HG03095 (cell line): ENCODE results near the gene FAM217A.

ENCODE experiments used
- ATAC-seq: cut with Tn5 transposase; IDR thresholded peaks from one replicate; pipeline ENCODE4 v1.9.1; 2021; ENCODE audit warnings: moderate library complexity; ENCODE audit not compliant: unreplicated experiment

Gene FAM217A

GRCh38 chr6:4023240-4023639 is 55.7 kb downstream of the FAM217A start:
- ATAC-seq, result no peak

DNA sequence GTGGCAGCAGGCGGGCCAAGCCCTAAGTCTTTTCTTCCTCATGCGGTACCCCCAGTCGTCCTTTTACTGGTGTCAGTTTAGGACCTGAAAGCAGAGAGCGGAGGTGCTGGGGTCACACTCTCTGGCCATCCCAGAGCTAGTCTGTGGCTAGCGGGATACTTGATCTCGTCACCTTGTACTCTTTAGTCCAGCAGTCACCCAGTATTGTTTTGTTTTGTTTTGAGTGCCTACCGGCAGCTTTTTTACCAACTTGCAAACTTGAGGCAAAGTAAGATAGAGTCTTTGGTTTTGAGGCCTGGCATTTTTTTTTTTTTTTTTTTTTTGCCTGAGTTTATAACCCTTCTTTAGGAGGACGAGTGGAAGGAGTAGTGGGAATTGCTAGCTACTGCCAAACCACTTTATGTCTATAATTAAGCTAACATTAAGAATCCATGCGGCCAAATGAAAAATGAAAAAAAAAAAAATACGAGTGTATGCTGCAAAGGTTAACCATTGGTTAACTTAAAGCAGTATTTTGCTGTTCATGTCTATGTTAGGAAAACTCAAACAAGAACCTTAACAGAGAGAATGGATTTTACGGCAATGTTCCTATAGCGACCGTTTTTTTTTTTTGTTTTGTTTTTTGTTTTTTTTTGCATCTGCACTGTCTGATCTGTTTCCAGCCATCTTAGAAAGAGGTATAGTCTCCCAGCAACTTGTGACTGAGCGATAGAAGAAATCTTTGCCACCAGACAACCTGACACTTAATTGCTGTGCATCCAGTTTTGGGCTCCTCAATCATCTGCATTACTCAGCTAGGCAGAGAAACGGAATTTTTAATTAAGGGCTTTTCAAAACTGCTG is 56.9 kb downstream of the FAM217A start:
- peak; percentile 9 for ATAC-seq

DNA sequence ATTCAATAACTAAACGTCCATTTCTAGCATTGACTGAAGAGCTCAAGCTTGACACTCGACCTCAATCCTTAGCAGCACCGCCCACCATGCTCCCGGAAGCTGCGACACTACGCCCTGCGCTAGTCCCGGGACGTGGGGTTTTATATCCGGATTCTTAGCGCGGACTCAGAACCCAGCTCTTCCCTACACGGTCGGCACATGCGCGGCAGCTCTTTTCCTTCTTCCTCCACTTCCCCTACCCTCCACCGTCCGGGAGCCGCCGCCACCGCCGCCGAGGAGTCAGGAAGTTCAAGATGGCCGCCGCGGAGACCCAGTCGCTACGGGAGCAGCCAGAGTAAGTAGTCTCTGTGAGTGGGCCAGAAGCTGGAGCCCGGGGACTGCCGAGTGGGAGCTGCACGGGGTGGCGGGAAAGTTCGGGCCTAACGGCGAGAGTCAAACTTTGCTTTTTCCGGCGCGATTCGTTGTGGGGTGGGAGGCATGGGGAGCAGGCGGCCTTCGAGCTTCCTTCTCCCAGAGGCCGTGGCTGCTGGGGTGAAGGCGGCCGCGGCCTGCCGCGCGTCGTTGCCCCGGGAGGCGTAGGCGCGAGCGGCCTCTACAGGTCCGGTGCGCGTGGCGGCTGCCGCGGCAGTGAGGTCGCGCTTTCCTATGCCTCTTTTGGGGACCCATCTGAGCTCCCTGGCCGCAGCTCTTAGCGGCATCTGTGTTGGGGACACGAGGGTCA is 57.6 kb downstream of the FAM217A start:
- peak; percentile 54 for ATAC-seq

DNA sequence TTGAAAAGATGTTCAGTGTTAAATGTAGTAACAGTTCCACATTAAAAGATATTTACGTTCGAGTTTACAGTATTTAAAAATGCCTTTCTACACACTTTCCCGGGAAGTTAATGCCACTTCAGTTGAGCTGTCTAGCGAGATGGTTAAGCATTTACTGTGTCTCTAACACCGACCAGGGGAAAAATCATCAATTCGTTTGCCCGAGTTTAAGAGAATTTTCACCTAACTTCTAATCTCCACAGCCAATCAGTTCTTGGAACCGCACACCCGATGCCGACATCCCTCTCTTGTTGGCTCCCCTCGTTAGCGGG is 58.2 kb downstream of the FAM217A start:
- ATAC-seq, result no peak

GRCh38 chr6:4018924-4019236 is 60.1 kb downstream of the FAM217A start:
- ATAC-seq, result no peak
